Panc1 (cell line): ENCODE data around the gene FTO. TPM values are rescaled to one million over a fixed set of nuclear protein-coding genes. Genes with fewer than 3 reads are reported as not detected.

Source experiments
- ATAC-seq: fragments of 200-7000 bp; cut with Tn5 transposase; 2 replicates; pipeline ENCODE4 v1.9.1; 2020; ENCODE audit warnings: mild to moderate bottlenecking, moderate library complexity
- BruUV-seq: library from RNA; stranded (reverse); fragments of 400-500 nt; replicated peaks from 2 replicates; lab custom pipeline; 2021; lab: Mats Ljungman, UMichigan
- CTCF ChIA-PET: fragments of 300-600 bp; sonication (Branson Sonifier 250); formaldehyde crosslinking; loops from one replicate; lab custom pipeline; 2022; ENCODE audit warnings: antibody characterized with exemption; lab: Charles Lee
- POLR2A ChIA-PET: fragments of 300-600 bp; sonication (Branson Sonifier 250); formaldehyde crosslinking; loops from one replicate; lab custom pipeline; 2022; ENCODE audit warnings: antibody characterized with exemption; lab: Charles Lee
- DNase-seq: peaks from one replicate; pipeline ENCODE4 v3.0.0-alpha.2; 2010; ENCODE audit warnings: low read depth, low spot score
- H3K27ac ChIP-seq: 2 replicates; pipeline ENCODE4 v1.5.1; 2011; ENCODE audit warnings: mild to moderate bottlenecking, low read length, inconsistent platforms
- H3K27me3 ChIP-seq: fragments of 200-500 bp; sonication (Bioruptor generic); 2 replicates; pipeline ENCODE4 v1.6.0; 2014; ENCODE audit warnings: low read length, inconsistent platforms; ENCODE audit not compliant: control insufficient read depth, insufficient read depth
- H3K36me3 ChIP-seq: fragments of 200-500 bp; sonication (Bioruptor generic); 2 replicates; pipeline ENCODE4 v1.5.1; 2014; ENCODE audit warnings: inconsistent platforms, mild to moderate bottlenecking, low read length, moderate library complexity; ENCODE audit not compliant: control insufficient read depth, insufficient read depth
- H3K4me1 ChIP-seq: 2 replicates; pipeline ENCODE4 v1.5.1; 2011; ENCODE audit warnings: inconsistent platforms, mild to moderate bottlenecking, low read length, moderate library complexity; ENCODE audit not compliant: control insufficient read depth, insufficient read depth
- H3K4me3 ChIP-seq, 2 experiments: 2 replicates each; pipeline ENCODE4 v1.5.1; 2011 to 2012; ENCODE audit warnings: low read depth in 2 of 2, low read length in 2 of 2, mild to moderate bottlenecking in 2 of 2, inconsistent platforms in 1 of 2, moderate library complexity in 1 of 2
- H3K9me3 ChIP-seq: fragments of 200-500 bp; sonication (Bioruptor generic); 2 replicates; pipeline ENCODE4 v1.5.1; 2014; ENCODE audit warnings: low read depth, mild to moderate bottlenecking, inconsistent platforms, low read length, moderate library complexity; ENCODE audit not compliant: control insufficient read depth, insufficient read depth
- CTCF ChIP-seq: fragments of 450-650 bp; IDR thresholded peaks from 2 replicates; pipeline ENCODE4 v1.5.1; 2017; ENCODE audit warnings: mild to moderate bottlenecking
- POLR2AphosphoS5 ChIP-seq: IDR thresholded peaks from 2 replicates; pipeline ENCODE4 v1.6.1; 2012; ENCODE audit warnings: mild to moderate bottlenecking, low read depth, low read length, moderate library complexity
- REST ChIP-seq, 2 experiments: IDR thresholded peaks; 2 replicates each; pipeline ENCODE4 v1.6.1; 2011 to 2012; ENCODE audit warnings: low read depth in 2 of 2, control low read depth in 1 of 2, low read length in 1 of 2, mild to moderate bottlenecking in 1 of 2, moderate library complexity in 1 of 2; ENCODE audit not compliant: insufficient read depth in 1 of 2
- SIN3A ChIP-seq: IDR thresholded peaks from 2 replicates; pipeline ENCODE4 v1.6.1; 2012; ENCODE audit warnings: low read depth, mild to moderate bottlenecking, low read length, moderate library complexity, borderline replicate concordance; ENCODE audit not compliant: insufficient read depth
- TCF7L2 ChIP-seq: IDR thresholded peaks from 2 replicates; pipeline ENCODE4 v1.6.1; 2011; ENCODE audit warnings: mild to moderate bottlenecking, low read depth, low read length, inconsistent platforms
- in situ Hi-C: cut with HindIII; loops from 2 replicates; pipeline ENCODE4 v1.10.0; 2016; ENCODE audit warnings: low sequenced_read_pairs, low pct_unique_long_range_greater_than_20kb
- intact Hi-C: fragments of 100-400 bp; cut with micrococcal nuclease; formaldehyde crosslinking; loops from one replicate; pipeline ENCODE4 v1.10.0; 2022; ENCODE audit not compliant: unreplicated experiment
- total RNA-seq: library from RNA; stranded (reverse); gene quantifications from one replicate; pipeline ENCODE4 v1.2.1, GENCODE V29; 2021; ENCODE audit not compliant: unreplicated experiment

The FTO gene
- total RNA-seq, 1 experiment from 2014 or later = 38.2 TPM

GRCh38 chr16:53881371-53881770, 177.4 kb downstream of the FTO start:
- Histone ChIP-seq H3K4me3 (no peak overlapping the region), H3K27ac (no peak overlapping the region), H3K4me1 (no peaks in the 10 kb centered on the region), H3K9me3 (no peaks in the 10 kb centered on the region), H3K36me3 (no peaks in the 10 kb centered on the region), H3K27me3 (no peaks in the 10 kb centered on the region)
- TF ChIP-seq REST (IDR thresholded peaks at IDR 0.05; ENCODE audit: insufficient read depth in 1 of 2, low read depth in 2 of 2, low read length in 1 of 2) (no peak), CTCF (no peak), SIN3A (no peak), TCF7L2 (no peak), POLR2AphosphoS5 (no peak)
- ATAC-seq (no peak), DNase-seq (peak; percentile 51)
- CTCF ChIA-PET = no interaction called here
- in situ Hi-C loops (no loop called here), intact Hi-C loops (no loop called here)
- POLR2A ChIA-PET = no interaction called here
- BruUV-seq = no TSS peak

- no peak for DNase-seq
- in situ Hi-C loops = no loop called here
- no peak overlapping the region for H3K27ac ChIP-seq
- H3K36me3 ChIP-seq = no peaks in the 10 kb centered on the region
- BruUV-seq = no TSS peak
- H3K9me3 ChIP-seq = no peaks in the 10 kb centered on the region
- H3K4me1 ChIP-seq = no peaks in the 10 kb centered on the region
- CTCF ChIA-PET = no interaction called here
- POLR2A ChIA-PET = no interaction called here
- intact Hi-C loops = no loop called here
- no peak overlapping the region for H3K4me3 ChIP-seq
- no peak for ATAC-seq
- H3K27me3 ChIP-seq = no peaks in the 10 kb centered on the region
- TF ChIP-seq SIN3A (no peak), CTCF (peak; percentile 9; the same call in 1 of the 2 replicates)
These were observed 178.4 kb downstream of the FTO start for GRCh38 chr16:53882310-53882709.

GRCh38 chr16:53884748-53885147, 180.8 kb downstream of the FTO start:
- Histone ChIP-seq H3K4me3 (no peak overlapping the region), H3K27me3 (no peaks in the 10 kb centered on the region), H3K9me3 (no peaks in the 10 kb centered on the region), H3K27ac (no peak overlapping the region), H3K4me1 (no peaks in the 10 kb centered on the region), H3K36me3 (no peaks in the 10 kb centered on the region; the same call in 1 of the 2 replicates)
- intact Hi-C loops = loop anchor here (5.0 kb wide), 1 partner anchor 112 kb away; no protein-coding TSS in a partner anchor
- CTCF ChIA-PET = no interaction called here
- DNase-seq = no peak
- in situ Hi-C loops = no loop called here
- BruUV-seq = no TSS peak
- TF ChIP-seq POLR2AphosphoS5 (no peak), CTCF (no peak), SIN3A (no peak)
- ATAC-seq = no peak
- POLR2A ChIA-PET = no interaction called here
